GM21786 (cell line): Measurements from ENCODE around the gene ITGA5.

ENCODE experiments used
- ATAC-seq: cut with Tn5 transposase; IDR thresholded peaks from one replicate; pipeline ENCODE4 v1.9.1; 2021; ENCODE audit not compliant: unreplicated experiment

ITGA5 gene

DNA sequence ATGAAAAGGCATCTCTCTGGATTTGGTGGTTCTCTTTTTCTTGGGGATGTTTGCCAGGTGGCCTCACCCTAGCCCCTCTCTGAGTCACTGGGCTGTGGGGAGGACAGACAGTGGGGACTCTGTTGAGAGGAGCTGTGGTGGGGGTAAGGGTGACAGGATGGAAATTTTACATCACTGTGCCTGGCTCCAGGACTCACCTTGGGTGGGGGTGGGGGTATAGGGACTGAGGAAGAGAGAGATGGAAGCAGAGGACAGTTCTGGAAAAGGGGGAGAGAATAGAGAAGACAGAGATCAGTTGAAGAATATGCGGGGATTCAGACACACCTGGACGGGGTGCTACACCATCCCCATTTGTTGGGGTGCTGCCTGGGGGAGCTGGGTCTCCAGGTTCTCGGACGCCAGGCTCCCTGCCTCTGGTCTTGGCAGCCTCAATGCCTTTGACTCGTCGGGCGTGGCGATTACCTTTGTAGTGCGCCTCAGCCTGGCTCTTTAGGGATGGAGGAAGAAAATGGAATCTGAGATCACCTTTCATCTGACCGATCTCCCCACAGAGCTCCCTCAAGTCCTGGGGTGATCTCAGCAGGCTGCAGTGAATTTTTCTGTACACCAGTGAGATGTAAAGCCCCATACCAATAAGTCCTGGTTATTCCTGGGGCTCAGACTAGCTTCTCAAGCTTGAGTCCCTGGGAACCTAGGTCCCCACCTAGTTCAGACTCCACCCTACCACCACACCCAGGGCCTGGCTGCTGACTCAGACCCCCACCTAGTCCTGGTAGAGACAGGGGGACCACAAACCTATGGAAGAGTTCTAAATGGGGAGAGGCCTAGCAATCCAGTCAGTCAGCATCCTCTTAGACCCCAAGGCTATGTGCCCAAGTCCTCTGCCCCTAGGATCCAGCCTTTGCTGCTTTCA lies 45.2 kb downstream of the ITGA5 start:
- no peak for ATAC-seq

DNA sequence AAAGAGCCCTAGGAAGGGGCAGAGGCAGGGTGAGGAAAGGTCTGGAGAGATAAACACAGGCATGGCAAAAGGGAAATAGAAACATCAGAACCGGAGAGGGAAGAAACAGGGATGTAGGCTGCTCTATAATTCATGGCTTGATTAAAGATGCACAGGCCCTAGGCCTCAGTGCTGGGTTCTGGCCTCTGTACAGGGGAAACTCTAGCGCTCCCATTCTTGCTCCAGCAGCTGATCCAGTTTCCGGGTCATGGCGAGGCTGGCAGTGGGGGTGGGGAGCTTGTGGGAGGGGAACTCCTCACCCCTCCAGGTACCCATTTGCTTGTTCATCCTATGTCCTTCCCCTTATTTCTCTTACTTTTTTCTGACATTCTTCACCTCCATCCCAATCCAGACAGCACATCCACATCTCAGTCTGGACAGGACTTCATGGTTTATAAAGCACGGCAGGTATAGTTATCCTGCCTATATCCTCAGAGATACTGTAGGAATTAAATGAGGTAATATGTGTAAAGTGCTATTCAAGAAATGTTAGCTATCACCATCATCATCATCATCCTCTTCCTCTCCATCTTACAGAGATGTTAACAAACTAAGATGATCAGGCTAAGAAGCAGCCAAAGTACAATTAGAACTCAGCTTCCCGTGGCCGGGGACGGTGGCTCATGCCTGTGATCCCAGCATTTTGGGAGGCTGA lies 46.8 kb downstream of the ITGA5 start:
- ATAC-seq: no peak

DNA sequence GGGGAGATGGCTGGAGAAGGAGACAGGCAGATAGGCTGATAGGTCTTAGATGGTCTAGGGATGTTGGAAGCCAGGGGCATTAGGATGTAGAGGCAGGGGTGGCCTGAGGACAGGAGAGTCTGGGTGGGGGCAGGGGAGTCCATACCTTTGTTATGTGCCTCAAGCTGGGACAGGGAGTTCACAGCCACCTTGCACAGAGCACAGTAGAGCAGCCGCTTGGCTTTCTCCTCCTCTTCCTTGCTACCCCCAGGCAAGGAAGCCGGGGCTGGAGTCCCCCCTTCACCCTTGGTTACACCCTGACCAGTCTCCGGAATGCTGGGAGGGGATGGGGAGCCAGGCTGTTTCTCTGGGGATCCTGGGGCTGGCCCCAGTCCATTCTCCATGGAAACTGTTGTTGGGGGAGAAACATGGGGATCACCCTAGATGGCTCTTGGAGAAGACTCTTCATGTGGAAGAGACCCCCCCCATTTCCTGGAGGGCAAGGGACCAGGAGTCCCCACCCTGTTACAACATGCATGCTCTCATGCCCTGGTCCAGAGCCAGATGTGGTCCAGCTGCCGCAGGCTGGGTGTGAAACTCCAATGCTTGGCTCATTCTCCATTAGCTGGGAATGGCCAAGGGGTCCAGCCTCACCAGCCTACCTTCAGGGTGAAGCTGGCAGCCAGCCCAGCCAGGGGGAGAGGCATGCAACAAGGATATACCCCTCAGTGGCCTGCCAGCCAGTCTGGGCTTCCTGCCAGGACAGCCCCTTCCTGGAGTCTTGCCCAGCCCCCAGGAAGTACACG lies 47.5 kb downstream of the ITGA5 start:
- ATAC-seq: no peak

DNA sequence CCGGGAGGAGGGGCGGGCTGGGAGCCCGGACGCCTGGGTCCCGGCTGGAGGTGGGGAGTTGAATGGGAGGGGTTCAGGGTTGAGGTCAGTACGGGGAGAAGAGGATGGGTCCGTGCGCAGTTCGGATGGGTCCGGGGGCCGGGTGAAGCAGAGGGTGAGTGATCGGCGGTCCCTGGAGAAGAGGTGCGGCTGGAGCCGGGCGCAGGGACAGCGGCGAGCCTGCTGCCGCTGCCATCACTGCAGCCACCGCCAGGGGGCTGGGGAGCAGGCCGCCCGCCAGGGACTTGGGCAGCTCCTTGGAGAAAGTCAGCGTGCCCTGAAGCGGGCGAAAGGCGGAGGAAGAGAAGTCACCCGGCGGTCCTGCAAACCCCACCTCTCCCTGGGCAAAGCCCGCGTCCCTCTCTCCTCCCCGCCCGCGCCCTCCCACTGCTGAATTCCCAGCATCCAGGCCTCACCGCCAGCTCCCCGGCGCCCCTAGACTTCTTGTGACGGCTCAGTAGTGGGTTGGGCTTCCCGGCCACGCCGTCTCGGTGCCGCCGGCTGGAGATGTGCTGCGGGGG lies 48.8 kb downstream of the ITGA5 start:
- ATAC-seq: no peak

DNA sequence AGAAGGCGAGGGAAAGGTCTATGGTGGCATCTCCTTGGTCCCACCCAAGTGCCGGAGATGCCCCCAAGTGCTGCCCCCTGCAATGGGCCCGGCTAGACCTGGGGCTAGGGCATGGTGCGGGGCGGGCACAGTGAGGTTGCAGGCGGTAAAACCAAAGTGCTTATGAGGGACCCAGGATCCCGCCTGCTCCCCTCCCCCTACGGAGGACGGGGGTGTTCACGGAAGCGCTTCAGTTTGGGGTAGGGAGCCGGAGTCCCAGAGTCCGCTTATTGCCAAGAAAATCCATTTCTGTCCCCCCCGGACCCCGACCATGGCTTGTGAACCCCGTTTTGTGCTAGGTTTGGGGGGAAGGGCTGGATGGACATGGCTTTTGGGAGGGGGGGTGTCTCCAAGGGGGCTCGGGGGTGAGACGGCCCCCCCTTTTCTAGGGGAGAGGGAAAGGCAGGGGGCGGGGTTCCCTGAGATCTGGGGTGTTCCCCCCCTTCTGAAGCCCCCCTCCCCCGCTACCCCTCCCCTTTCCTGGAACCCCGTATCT lies 49.4 kb downstream of the ITGA5 start:
- ATAC-seq: no peak

DNA sequence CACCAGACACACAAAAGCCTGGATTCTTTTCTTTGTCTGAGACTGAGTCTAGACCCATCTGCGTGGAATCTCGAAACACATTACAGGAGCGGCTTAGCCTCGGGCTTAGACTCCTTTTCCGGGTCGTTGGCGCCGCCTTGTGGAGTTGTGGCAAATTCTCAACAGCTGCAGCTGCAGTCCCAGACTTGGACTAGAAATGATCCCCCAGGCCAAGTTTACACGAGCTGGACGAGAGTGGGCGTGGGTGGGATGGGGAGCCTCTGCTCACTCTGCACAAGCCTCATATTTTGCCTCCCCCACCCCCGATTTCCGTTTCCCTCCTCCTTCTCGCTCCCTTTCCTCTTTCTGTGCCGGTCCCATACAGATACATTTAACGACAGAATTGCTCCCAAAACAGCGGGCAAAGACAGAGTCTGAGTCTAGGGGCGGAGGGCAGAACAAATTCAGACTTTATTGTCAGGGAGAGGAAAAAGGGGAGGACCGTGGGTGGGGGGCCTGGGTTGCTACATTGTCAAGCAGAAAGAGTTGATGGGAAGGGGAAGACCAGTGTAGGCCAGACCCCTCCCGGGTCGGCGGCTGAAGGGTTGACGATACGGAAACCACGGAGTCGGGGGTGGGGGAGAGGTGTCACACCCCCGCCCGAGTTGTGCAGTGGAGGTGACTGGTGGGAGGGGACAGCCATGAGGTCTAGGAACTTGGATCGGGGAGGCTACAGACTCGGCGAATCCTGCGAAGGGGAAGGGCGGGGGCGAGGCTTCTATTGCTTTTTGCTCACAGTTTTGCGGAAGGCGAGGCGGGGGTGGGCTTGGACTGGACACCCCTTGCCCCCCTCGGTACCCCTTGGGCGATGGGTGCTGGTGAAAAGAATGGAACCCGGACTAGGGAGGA lies 50.1 kb downstream of the ITGA5 start:
- peak; percentile 73 for ATAC-seq

DNA sequence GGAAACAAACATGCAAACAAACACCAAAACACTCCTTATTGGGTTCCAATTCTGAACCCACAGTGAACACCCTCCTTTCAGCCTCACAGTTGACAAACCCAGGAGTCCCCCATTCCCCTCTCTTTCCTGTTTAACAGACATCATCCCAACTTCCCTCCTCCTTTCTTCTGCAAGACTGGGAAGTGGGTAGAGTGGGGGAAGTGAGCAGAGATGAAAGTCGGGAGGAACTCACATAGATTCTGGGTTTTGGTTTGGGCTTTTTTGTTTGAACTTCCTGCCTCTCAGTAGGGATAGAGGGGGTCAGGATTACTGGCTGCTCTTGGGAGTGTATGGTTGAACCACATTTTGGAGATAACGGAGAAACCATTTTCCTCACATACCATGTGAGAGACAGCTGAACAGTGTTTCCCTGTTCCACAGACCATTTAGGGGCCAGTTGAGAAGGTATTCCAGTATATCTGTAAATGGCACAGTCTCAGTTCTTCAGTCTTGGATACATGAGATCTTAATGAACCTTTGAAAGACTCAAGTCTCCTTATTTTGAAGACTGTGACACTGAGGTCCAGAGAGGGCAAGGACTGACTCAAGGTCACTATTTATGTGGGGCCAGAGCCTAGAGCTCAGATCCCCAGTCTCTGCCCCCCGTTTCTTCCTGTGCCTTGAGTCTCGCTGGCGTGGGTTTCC lies 50.9 kb downstream of the ITGA5 start:
- ATAC-seq: peak; percentile 7

DNA sequence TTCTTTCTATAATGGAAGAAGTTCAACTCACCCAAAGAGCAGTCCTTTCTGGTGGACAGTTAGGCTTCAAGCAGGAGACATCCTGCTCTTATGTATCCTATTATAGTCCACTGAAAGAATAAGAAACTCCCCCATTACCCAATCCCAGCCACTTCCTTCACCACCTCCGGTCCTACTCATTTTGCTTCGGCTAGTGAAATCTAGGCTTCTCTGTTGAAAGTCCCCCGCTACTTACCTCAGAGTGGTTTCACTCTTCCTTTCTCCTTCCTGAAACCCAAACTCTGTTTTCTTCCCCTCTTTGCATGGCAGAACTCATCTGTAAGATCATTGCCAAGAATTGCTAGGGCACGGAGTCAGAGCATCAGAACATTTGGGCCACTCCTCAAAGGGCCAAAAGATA lies 54.7 kb downstream of the ITGA5 start, which contains the start of gene GPR84:
TSS of gene GPR84 (minus strand) at position 74 of the 400 bp plus-strand sequence. CDS start 635 bp downstream, outside the sequence.
- peak; percentile 41 for ATAC-seq

DNA sequence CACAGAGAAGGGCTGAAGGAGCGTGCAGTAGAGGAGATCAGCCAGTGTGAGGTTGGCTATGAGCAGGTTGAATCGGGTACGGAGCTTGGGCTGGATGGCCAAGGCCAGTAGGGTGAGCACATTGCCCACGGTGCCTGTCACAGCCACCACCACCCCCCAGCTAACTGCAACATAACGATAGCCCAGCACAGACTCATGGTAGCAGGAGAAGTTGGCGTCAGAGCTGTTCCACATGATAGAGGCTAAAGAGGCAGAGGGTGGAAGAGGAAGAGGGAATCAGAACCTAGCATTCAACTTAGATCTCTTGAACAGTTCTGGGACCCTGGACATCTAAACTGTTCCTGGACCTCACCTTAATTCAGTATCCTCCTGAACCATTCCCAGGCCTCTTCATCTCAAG lies 55.4 kb downstream of the ITGA5 start:
- ATAC-seq: no peak

DNA sequence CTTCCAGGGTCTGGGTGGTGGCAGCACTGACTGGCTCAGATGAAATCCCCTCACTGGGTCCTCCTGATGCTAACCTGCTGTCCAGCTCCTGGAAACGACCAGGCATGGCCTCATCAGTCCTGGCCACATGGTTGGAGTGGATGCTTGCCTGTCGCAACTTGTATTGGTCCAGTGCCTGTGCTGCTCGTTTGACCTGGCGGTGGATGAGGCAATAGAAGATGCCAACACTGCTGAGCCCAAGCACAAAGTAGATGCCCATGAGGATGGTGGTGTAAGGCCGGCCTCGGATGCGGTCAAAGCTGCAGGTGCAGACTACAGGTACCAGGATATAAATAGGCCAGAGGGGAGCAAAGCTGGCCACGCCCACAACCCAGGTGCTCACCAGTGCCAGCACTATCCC lies 56.0 kb downstream of the ITGA5 start:
- ATAC-seq: no peak

DNA sequence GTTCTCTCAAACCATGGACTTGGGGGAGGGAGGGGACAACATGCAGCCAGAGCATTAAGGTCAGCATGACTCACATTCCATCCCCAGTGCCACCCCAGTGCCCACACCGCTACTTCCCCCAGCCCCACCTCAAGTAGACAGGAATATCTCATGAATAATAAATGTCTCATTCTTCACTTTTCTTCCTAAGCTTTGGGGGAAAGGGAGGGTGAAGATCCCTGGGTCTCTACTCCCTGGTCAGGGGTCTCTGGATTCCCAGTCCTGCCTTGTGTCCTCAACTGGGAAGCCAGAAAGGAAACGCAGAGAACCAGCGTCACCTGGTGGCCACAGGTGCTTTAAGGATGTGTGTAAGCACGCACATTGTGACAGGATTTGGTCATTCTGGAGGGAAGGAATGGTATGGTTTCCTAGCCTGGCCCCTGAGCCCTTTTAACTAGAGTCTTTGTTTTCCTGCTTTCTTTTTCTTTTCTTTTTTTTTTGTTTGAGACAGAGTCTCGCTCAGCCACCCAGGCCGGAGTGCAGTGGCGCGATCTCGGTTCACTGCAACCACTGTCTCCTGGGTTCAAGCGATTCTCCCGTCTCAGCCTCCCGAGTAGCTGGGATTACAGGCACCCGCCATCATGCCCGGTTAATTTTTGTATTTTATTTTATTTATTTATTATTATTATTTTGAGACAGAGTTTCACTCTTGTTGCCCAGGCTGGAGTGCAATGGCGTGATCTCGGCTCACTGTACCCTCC lies 58.2 kb downstream of the ITGA5 start:
- ATAC-seq: no peak

DNA sequence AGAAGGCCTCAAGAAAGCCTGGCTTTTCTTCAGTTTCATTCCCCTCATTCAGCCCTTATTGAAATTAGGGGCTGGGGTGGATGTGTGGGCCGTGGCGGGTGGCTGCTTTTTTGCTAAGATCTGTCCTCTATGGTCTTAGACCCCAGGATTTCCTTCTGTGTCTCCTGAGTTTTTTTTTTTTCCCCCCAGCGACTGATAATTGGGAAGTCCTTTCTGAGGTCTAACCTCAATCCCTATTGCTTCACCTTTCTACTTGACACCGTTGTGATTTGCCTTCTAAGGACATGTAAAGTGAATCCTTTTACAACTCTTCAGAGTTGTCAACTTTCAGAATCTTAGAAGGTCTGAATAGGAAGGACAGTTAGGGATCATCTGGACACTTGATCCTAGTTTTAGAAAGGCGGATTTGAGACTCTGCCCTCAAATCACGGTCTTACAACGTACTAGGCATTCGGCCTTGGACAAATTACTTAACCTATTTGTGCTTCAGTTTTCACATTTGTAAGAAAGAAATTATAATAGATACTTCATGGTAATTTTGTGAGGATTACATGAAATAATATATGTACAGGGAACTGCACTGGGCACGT lies 59.2 kb downstream of the ITGA5 start:
- no peak for ATAC-seq

DNA sequence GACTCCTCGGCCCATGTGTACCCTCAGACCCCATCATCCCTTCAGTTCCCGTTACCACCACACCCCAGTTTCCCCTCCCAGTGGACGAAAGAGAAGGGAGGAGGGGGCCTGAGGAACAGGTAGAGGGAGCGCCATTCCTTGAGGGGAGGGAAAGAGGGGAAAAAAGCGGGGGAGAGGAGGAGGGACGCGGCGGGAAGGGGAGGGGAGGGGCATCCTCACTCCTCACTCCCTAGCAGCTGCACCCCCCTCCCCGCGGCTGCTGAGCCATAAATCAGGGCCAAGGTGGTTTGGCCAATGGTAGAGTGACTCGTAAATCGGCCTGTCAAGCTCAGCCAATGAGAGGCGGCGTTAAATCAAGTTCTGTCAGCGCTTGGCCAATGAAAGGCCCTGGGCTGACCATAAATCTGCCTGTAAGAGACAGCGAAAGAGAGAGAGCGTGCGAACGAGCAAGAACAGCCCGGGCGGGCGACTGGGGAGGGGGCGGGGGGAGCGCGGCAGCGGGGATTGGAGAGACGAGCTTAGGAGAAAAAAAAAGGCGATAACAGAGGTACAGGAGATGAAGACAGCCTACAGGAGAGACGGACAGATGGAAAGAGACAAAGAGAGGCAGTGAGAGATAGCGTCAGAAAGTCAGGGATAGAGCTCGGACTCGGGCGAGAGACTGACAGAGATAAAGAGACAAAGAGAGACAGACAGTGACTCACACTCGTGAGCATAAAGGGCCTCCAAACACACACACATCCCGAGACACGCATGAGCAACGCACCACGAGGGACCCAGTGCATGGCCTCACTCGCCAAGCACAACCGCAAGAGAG lies 59.9 kb downstream of the ITGA5 start:
- peak; percentile 96 for ATAC-seq

DNA sequence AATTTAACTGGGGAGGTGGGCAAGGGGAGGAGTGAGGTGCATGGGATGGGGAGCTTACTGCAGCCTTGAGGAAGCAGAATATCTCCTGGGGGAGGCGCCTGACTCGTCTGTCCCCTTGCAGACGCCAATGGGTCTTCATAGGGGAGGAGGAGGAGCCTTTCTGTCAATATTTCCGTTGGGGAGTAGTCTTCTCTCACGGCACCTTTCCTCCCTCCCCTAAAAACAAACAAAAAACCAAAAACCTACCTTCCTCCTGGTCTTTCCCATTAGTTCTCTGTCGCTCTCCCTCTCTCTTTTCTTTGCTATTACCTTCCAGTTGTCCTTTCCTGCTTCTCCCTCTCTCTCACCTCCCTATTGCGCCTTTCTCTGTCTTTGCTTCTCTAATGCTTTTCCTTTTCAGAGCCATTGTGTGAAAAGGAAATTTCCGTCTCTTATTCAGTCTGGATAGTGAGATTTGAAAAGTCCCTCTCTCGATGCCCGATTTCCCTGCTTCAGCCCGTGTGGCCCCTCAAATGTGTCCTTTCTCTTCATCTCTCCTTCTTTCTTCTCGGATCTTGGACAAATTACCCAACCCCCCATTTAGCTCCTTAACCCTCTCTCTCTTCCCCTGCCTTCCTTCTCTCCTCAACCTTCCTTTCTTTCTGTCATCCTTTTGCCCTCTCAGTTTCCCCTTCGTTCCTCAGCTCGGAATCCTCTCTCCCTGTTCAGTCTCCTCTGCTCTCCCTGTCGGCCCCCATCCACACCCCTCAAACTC lies 60.7 kb downstream of the ITGA5 start:
- ATAC-seq: no peak

DNA sequence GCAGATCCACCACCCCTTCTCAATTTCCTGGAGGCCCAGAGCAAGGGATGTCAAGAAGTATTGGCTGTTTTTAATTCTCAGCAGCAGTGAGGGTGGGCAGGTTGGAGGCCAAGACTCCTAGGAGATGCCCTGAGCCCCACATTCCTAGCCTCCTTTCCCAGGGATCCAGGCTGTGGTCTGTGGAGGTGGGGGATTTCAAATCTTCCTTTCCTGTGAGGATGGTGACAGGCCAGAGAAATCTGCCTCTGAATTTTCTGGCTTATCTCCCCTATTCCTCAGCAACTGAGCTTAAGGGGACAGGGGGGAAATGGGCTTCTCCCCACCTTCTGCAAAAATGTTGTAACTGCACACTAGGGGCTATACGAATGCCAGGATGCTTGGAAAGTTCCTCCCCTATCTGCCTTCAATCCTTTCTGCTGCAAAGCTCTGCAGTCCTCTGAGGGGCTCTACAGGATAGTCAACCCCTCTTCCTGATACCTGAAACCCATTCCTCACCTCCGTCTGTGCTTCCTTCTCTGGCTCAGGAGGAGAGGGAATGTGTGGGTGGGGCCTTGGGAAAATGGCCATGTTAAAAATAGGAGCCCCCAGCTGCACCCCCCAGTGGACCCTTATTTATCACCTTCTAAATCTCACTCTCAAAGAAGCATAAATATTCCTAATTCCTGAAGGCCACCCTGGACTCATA lies 61.4 kb downstream of the ITGA5 start:
- ATAC-seq: no peak

DNA sequence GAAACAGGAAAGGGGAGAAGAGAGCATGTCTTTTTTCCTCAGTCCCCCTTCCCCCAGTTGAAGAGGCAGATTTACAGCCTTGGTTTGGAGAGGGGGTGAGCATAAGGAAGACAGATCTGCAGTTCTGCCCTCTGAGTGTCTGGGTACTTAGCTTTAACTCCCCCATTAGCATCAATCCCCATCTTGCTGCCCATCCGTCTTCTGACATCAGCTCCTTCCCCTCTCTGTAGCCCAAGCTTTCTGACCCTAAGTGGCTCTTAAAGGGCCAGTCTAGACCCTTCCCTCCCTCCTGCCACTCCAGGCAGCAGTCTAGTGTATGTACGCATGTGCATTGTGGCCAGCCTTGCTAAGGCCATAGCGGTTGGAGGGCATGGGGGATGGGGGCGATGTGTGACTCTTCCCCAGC lies 62.1 kb downstream of the ITGA5 start:
- no peak for ATAC-seq
